ENCODE data around the gene METTL9.
"Not testable (repeated sequence)": the region's sequence is repeated elsewhere in the genome, so short reads cannot be mapped to it uniquely, and the experiment has no call there.

METTL9 gene

DNA sequence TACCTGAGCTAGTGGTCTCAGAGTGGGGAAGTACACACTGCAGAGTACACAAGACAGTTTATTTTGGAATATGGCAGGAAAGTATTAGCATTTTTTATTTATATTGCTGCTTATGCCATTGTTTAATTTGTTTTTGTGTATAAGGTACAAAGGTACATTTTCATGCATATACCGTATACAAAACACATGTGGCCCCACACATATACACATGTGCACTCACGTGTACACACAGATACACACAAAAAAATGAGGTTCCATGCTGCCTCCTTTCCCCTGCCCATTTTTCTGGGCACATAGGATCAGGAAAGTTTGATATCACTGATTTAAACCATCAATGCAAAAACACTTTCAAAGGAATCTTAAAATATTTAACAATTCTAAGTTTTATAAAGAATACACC, 40.1 kb downstream of the METTL9 start:
- no peak for DNase-seq

DNA sequence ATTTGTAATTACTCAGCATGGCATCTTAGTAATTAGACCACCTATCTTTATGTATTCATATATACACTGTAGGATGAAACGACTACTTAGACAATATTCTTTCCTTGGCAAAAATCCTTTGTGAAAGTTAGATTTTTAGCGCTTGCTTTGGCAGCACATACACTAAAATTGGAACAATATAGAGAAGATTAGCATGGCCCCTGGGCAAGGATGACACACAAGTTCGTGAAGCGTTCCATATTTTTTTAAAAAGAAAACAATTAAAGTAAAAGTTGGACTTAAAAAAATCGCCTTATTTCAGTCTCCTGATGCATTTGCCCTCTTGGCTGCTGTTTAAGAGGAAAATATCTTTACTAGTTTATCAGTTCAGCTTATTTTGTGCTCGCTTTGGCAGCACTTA, 42.5 kb downstream of the METTL9 start:
- DNase-seq: no peak

DNA sequence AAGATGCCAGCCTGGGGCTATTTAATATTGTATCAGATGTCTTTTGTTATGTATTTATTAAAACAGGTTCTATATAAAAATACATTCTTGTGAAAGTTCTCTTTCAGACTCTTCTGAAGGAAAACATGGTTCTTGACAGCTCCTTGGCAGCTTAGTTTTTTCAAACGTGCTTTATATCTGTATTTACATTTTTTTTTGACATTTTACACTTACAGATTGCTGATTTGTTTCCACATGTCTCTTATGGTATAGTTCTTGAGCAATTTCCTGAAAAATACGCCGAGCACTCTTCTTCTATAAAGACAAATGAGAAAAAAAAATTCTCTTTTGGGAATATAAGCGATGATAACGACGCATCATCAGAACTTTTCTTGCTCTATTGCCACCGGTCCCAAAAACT, 43.5 kb downstream of the METTL9 start:
- no peak for DNase-seq

DNA sequence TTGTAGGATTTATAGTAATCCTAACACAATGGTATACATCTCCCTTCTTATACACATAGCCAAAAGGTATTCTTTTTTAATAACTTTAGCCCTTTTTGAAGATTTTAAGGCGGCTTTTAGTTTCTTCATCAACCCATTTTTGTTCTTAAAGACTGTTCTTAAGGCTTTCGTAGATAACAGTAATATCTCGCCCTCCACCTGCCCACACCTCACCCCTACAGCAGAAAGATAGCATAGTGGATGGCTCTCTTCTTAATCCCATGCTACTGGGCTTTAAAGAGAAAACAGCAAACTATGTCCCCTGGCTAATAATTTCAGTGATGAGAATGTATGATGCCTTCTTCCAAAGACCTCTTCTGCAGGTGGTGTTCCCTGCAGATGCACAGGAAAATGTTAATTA, 44.4 kb downstream of the METTL9 start:
- no peak for DNase-seq

DNA sequence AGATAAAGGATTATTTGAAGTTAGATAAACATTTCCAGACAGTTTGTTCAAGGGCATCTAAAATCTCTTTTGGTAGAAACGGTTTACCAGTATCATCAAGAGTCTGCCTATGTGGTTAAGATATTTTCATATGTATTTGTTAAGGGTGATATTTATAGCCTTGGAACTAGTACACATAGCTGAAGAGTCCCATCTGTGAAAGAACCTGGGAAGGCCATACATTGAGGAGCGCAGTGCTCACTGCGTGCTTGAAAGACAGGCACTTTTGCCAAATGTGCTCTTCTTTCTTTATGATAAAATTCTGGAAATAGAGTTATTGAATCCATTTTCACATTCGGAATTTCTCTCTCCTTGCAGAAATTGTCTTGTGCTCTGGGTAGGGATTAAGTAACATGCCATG, 45.3 kb downstream of the METTL9 start:
- no peak for DNase-seq

DNA sequence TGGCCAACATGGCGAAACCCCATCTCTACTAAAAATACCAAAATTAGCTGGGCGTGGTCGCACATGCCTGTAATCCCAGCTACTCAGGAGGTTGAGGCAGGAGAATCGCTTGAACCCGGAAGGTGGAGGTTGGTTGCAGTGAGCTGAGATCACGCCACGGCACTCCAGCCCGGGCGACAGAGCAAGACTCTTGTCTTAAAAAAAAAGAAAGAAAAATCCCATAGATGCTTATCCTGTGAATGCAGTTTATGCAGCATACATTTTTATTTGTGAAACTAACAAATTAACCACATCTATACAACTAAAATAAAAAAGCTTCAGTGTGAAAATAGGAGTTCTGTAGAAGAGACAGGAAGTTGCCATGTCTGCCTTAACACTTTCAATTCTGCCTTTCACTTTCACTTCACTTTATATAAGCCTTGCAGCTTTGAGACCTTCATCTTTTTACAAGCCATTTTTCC, 45.9 kb downstream of the METTL9 start:
- peak; percentile 18 for DNase-seq

DNA sequence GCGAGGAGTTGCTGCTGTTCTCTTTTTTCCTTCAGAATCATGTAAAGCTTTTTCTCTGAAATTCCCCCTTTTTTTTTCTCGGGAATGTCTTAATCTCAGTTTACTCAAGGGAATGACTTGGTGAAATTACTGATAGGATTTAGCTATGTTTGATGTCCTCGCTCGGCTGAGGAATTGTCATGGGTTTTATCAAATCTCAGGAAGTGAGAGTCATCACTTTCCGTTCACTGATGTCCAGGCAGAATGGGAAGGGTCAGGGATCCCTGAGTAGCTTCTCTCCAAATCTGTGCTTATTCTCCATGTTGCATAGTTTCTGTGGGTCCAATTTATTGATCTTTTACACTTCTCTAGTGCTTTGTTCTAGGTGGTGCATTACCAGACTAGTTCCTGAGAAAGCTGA, 46.7 kb downstream of the METTL9 start:
- DNase-seq: no peak

DNA sequence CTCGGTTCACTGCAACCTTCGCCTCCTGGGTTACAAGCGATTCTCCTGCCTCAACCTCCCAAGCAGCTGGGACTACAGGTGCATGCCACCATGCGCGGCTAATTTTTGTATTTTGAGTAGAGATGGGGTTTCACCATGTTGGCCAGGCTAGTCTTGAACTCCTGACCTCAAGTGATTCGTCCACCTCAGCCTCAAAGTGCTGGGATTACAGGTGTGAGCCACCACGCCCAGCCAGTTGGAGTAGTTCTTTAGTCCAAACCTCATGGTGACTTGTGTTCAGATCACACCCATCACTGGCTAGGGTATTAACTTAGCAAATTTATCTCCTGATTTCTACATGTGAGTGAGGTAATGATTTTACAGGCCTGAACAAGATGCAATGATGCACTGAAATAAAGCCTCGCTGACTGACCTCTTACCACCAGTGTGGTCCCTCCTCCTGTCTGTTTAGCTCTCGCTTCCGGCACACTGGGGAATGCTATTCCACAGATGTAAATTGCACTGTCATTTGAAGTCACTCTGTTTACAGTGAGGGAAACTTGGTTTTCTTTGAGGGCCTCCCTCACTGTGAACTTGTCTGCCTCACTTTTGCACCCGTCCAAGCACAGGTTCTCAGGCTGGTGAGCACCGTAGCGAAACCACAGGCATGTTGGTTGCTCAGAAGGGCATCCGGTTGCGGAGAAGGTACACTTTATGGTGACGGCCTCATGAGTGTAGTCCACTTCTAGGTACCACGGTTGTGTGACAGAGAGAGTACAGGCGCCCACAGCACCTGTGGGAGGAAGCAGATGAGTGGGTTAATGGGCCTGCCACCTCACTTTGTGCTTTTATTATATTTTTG, 47.6 kb downstream of the METTL9 start:
- no peak for DNase-seq

DNA sequence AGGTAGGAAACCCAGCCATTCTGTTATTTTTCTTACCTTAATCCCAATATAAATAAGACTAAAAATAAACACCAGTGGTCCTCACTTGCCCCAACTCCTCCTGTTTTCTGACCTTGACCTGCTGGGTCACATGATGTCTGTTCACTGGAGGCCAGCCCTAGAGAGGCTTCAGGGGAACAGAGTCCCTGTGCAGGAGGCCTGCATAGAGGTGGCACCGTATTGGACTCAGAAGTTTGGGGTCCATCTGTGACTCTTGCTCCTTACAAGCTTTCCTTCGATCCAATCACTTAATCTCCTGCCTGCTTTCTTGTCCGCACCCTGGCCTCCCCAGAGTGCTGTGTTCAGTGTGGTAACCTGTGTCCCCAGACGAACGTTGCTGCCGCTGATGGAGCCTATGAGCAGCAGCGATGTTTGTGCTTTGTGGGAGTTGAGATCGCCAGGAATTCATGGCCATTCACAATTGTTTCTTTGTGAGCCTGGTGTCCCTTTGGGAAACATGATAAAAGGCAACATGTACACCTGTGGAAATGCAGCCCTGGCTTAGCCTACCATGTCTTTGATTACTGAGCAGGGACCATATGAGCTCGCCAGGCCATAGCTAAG, 48.3 kb downstream of the METTL9 start:
- no peak for DNase-seq

DNA sequence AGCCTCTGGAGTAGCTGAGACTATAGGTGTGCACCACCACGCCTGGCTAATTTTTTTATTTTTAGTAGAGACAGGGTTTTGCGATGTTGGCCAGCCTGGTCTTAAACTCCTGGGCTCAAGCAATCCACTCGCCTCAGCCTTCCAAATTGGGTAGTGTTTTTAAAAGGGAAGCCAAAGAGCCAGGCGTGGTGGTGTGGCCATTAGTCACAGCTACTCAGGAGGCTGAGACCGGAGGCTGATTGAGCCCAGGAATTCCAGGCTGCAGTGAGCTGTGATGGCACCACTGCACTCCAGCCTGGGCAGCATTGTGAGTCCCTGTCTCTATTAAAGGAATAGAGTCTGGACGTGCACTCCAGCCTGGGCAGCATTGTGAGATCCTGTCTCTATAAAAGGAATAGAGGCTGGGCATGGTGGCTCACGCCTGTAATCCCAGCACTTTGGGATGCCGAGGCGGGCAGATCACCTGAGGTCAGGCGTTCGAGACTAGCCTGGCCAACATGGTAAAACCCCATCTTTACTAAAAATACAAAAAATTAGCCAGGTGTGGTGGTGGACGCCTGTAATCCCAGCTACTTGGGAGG, 50.5 kb downstream of the METTL9 start:
- not testable (repeated sequence) for DNase-seq

DNA sequence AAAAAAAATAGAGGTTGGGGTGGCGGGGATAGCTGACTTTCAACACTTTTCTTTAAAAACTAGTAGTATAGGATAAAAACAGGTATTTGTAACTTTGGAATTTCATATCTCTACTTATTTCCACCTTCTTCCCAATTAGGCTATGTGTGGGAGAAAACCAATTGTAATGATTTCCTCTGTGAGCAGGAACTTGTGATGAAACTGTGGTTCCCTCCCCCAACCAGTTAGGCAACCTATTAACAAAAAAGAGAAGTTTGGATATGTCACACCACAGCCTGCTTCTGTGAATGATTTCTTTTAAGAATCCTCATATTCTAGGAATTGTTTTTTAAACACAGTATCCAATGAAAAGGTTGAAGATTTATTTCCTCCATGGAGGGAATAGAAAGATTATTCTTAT, 51.1 kb downstream of the METTL9 start:
- DNase-seq: peak; percentile 54

DNA sequence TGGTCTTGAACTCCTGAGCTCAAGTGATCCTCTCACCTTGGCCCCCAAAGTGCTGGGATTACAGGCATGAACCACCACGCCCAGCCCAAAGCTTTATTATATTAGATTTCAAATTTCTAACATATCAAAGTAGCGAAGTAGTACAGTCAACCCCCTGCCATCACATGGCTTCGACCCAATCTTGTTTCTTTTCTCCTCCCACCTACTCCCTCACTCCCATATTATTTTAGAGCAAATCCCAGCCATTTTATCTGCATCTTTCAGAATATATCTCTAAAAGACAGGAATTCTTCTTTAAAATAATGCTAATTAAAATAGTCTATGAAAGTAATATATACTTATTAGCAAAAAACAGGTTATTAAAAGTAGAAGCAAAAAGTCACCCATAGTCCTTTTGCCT, 52.1 kb downstream of the METTL9 start:
- no peak for DNase-seq

DNA sequence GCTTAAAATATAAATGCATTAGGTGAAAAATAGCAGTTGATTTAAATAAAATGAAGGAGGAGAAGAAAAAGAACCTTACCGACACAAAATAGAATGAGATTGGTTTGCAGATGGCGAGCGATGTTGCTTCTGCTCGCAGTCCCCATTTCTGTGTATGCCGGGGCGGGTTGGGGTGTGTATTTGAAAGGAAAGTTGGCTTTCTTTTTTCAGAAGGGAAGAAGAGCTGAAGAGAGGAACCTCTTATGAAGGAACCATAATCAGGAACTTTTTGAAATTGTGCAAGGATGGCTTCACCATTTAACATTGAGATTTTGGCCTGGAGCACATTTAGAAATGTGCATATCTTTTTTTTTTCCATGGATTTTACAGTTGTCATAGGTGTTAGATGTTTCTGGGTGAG, 53.1 kb downstream of the METTL9 start, which contains the start of gene IGSF6:
TSS of gene IGSF6 (minus strand) at position 156 of the 400 bp plus-strand sequence. CDS start at position 146, 10 bp downstream.
- no peak for DNase-seq

DNA sequence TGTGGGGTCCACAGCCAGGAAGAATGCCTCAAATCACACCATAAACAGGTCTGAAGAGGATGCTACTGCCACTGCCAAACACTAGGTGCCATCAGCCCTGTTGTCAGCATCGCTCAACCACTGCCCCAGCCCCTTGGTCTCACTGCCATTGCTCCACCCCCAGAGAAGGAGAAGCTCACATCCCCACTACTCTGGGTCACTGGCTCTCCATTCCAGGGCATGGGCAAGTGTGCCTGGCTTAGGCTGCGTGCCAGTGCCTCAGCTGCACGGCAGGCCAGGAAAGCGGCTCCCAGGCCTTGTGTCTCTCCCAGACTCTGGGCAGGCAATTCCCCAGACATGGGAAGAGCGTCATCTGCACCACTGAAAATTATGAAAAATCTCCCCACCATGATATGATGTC, 54.2 kb downstream of the METTL9 start:
- no peak for DNase-seq

DNA sequence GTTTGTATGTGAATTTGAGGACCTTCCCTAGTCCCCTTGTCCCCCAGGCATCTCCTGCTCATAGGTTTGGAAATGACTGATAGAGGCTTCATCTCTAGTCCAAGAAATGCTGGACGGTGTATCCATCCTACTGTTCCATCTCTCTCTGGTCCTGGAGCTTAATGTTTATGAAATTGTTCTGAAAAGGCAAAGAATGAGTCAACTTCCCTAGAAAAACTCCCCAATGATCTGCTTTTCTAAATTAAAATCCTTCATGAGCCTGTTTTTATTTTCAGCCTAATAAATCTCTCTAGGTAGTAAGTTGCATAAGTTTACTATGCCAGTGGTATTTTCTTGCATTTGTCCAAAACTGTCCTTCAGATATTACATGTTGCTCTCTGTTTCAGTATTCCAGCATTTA, 55.1 kb downstream of the METTL9 start:
- DNase-seq: no peak

DNA sequence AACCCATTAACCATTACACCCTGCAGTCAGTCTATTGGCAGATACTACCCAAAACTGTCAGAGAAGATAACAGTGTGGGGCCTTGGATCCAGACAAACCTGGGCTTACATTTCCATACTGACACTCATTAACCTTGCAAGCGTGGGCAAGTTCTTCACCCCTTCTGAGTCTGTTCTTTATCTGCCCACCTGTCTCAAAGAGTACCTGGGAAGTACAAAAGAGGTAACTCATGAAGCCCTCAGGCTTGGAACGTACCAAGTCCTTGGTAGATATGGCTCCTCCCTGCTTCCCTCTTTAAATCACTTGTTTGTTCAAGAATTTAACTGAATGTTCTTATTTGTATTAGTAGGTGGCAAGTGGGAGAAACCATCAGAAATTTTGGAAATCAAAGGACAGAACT, 55.5 kb downstream of the METTL9 start:
- DNase-seq: no peak

DNA sequence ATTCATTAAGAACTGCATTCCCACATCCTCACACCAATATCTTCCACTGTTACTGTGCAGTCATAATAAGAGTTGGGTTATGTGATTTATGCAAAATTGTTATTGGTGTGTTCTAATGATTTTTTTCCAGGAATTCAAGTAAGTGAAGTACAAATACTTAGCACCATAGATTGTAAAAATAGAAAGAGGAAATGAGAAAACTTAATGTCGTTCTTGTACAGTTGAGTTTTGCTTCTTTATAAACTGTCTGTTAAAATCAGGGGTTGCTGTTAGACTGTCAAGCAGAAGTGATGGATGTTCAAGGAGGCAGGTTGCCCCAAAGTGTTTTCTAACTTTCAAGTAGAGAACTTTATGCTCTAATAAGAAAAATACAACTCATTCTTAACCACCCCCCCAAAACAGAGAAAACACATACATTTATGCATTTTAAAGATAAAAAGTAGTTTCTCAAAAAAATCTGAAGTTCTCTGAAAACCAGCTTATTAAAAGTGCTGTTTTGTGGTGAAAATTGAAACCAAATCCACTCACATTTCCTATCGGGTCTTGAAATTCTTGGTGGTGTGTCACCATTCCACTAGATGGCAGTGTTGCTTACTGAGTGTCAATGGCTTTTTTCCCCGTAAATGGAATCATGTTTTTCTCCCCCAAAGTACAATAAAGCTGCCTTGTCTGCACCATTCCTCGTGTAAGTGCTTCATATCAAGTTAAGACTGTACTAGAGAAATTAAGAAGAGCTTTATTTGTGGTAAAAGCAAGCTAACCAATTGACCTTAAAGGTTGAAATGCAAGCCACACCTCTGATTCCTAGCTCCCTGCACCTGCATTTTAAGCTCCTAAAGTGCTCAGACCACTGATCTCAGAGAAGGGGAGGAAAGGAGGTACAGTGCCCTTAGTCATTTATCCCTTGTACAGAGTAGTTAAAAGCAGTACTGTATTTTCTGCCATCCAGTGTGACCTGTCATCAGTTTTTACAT, 57.7 kb downstream of the METTL9 start:
- DNase-seq: no peak

DNA sequence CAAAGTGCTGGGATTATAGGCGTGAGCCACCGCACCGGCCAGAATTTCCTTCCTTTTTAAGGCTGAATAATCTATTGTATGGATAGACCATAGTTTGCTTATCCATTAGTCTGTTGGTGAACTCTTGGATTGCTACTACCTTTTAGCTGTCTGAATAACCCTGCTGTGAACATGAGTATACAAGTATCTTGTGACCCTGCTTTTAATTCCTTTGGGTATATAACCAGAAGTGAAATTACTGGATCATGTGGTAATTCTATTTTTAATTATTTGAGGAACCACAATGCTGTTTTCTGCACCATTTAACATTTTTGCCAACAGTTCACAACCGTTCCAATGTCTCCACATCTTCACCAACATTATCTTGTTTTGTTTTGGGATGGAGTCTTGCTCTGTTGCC, 59.7 kb downstream of the METTL9 start:
- no peak for DNase-seq

DNA sequence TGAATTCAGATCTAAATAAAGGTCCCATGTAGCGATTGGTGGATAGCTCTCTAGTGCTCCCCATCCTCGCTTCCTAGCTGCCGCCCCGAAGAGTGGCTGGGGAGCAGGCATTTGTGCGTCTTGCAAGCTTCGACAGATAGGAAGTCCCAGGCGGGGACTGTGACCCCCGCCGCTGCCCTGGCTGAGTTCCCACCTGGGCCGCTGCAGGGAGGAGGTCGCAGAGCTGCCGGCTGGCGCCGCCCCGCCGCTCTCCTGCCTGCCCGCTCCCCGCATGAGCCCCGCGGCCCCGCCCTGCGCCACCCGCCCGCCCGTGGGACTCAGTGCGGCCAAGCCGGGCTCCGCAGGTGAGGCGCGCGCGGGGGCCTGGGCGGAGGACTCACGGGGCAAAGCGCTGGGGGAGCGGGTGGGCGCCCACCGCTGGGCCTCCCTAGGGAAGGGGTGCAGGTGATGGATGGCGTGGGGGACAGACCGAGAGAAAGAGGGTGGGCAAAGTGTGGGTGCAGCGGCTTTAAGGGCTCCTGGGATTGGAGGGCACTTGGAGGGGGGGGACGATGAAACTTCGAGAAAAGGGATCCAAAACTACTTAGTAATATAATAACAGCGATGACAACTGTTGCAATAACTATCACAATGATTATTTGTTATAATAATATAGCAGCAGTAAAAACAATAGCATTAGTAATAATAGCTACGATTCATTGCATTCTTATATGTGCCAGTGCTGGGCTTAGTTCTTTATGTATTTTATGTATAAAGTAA, 64.7 kb downstream of the METTL9 start, which contains the start of gene OTOA:
TSS of gene OTOA (plus strand) at position 80 of the 759 bp plus-strand sequence. CDS start 14,547 bp downstream, outside the sequence.
- no peak for DNase-seq

DNA sequence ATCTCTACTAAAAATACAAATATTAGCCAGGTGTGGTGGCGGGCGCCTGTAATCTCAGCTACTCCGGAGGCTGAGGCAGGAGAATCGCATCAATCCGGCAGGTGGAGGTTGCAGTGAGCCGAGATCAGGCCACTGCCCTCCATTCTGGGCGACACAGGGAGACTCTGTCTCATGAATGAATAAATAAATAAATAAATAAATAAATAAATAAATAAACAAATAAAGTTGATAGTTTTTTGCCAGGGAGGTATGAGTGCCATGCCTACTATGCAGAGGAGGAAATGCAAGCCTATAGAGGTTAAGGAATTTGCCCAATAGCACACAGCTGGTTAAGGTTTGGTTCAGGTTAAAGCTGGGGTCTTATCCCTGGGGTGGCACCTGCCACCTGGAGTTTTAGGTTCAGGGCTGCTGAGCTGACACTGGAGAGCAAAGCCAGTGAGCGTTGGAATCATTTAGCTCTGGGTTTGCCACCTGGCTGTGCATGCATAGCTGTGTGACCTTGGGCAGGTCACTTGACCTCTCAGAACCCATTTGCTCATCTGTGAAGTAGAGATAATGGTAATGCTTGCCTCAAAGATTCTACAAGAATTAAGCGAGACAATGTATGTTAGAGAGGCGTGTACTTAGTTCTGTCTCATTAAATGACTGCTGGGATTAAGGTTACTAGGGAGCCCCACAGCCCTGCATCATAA, 65.6 kb downstream of the METTL9 start:
- no peak for DNase-seq

DNA sequence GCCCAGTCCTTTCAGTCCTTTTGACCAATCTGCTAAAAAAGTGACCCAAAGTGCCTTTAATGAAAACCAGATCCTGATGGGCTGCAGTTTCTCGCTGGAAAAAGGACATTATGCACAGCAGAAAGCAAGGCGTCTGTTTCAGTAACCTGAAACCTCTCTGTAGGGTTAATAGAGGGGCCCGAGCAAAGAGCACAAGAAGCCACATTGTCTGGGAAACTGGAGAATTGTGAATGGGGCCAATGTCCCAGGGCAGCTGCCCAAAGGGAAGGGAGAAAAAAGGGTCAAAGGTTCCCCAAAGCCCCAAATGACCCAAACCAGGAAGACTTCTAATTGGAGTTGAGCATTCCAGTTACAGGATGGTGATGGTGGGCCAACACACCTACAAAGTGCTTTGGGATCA, 67.4 kb downstream of the METTL9 start:
- no peak for DNase-seq

Measured in KG1 (cell line).